Nephron progenitor cell (in vitro differentiated cells): ENCODE data around the gene MSI2.
A peak's percentile ranks its signal among the peaks of the same experiment; 100 is the strongest.

Experiments
- DNase-seq: peaks from one replicate; pipeline ENCODE4 v3.0.0; 2021
- H3K27ac Mint-ChIP-seq: 2 replicates; pipeline ENCODE4 v1.8.0; 2021; ENCODE audit warnings: mild to moderate bottlenecking, moderate library complexity, mixed read lengths
- H3K27me3 Mint-ChIP-seq: 2 replicates; pipeline ENCODE4 v1.8.0; 2021; ENCODE audit warnings: mild to moderate bottlenecking, low read depth, mixed read lengths; ENCODE audit not compliant: poor library complexity
- H3K36me3 Mint-ChIP-seq: 2 replicates; pipeline ENCODE4 v1.8.0; 2021; ENCODE audit warnings: low read depth, mixed read lengths
- H3K4me1 Mint-ChIP-seq: 2 replicates; pipeline ENCODE4 v1.8.0; 2021; ENCODE audit warnings: mixed read lengths
- H3K4me3 Mint-ChIP-seq: 2 replicates; pipeline ENCODE4 v1.8.0; 2021; ENCODE audit warnings: mild to moderate bottlenecking, moderate library complexity, mixed read lengths
- H3K9me3 Mint-ChIP-seq: 2 replicates; pipeline ENCODE4 v1.8.0; 2021; ENCODE audit warnings: mild to moderate bottlenecking, moderate library complexity, mixed read lengths
- TF ChIP-seq, protein P1 (sequence below): fragments of 200-600 bp; sonication (generic); IDR thresholded peaks from 2 replicates; pipeline ENCODE4 v1.5.0; 2021; ENCODE audit warnings: antibody characterized with exemption

Gene MSI2

DNA sequence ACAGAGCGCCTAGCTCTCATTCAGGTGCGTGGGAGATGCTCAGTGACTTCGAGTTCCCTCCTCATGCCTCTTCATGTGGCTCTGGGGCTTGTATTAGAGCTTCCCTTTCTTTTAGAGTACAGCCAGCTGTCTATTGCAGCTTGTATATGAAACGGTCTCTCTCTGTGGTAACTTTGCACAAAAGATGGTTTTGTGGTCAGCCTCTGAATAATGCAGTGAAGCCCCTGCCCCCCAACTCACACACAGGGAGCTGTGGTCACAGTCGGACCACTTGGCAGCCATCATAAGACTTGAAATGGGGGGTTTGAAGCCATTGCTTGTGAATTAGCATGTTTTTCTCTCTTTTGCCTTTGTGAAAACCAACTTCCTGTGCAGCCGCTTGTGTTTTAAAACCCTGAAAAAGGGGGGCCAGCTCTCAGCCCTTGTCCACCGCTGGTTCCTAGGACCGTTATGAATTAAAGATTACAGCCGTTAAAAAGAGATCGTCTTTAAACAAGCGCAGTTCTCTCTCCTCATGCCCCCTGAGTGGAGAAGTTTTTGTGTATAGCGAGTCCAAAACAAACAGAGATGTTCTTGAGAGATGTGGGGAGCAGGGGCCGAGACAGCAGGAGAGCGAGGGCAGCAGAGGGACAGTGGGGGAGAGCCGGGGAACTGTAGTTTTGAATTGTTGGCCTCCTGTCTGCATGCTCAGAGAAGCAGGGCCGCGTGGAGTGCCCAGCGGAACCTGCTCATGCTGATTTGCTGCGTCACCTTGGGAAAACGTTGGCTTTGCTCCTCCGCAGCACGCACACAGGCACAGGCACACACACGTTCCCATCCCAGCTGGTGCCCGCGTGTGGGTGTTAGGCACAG is 199.0 kb downstream of the MSI2 start:
- H3K4me1 Mint-ChIP-seq = peaks cover 59% of the 10 kb centered on the region
- no peak for DNase-seq
- no peaks in the 10 kb centered on the region for H3K9me3 Mint-ChIP-seq
- peaks cover 56% of the 10 kb centered on the region for H3K36me3 Mint-ChIP-seq
- TF ChIP-seq, protein P1, sequence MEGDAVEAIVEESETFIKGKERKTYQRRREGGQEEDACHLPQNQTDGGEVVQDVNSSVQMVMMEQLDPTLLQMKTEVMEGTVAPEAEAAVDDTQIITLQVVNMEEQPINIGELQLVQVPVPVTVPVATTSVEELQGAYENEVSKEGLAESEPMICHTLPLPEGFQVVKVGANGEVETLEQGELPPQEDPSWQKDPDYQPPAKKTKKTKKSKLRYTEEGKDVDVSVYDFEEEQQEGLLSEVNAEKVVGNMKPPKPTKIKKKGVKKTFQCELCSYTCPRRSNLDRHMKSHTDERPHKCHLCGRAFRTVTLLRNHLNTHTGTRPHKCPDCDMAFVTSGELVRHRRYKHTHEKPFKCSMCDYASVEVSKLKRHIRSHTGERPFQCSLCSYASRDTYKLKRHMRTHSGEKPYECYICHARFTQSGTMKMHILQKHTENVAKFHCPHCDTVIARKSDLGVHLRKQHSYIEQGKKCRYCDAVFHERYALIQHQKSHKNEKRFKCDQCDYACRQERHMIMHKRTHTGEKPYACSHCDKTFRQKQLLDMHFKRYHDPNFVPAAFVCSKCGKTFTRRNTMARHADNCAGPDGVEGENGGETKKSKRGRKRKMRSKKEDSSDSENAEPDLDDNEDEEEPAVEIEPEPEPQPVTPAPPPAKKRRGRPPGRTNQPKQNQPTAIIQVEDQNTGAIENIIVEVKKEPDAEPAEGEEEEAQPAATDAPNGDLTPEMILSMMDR = no peak
- no peaks in the 10 kb centered on the region for H3K27me3 Mint-ChIP-seq
- H3K4me3 Mint-ChIP-seq = no peak overlapping the region
- peak overlapping the region; percentile 89 for H3K27ac Mint-ChIP-seq

DNA sequence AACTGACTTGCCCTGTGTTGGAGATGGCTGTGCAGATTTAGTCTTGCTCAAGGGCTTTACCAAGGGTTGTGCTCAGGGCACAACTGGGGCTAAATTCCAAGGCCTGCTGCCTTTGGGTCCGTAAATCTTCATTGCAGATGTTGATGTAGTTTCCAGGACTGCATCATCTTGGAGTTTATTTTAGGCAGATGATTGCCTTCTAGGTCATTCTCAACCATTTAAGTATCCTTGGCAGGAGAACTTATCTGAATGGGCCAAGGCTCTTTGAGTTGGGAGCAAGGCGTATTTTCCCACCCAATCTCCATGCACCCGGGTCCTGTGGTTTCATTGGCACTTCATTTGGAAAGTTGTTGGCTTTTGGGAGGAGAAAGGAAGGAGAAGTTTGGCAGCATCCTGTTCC is 200.3 kb downstream of the MSI2 start:
- Mint-ChIP-seq H3K4me1 (peaks cover 60% of the 10 kb centered on the region), H3K36me3 (peaks cover 57% of the 10 kb centered on the region), H3K9me3 (no peaks in the 10 kb centered on the region), H3K4me3 (no peak overlapping the region), H3K27me3 (peaks cover under 1% of the 10 kb centered on the region), H3K27ac (peak overlapping the region; percentile 96)
- DNase-seq = no peak
- TF ChIP-seq, protein P1 = no peak

DNA sequence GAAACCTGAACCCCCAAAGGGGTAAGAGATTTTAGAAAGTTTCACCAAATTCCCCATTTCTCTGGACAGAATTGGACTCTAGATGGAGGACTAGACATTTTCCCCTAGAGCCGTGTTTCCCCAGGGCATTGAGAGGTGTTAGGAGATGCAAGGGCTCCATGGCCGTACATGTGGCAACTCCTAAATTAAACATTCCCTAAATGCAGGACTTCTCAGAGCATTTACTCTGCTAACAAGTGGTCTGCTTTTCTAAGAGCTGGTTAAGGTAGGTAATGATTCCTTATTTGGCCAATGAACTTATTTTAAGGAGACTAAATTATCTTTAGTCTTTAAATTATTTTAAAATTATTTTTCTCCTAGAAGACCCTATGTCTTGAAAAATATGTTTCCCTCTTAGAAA is 200.9 kb downstream of the MSI2 start:
- Mint-ChIP-seq H3K27ac (no peak overlapping the region), H3K27me3 (peaks cover 5% of the 10 kb centered on the region), H3K4me3 (no peak overlapping the region), H3K4me1 (peaks cover 62% of the 10 kb centered on the region), H3K9me3 (no peaks in the 10 kb centered on the region), H3K36me3 (peaks cover 57% of the 10 kb centered on the region)
- DNase-seq = no peak
- TF ChIP-seq, protein P1 = no peak

DNA sequence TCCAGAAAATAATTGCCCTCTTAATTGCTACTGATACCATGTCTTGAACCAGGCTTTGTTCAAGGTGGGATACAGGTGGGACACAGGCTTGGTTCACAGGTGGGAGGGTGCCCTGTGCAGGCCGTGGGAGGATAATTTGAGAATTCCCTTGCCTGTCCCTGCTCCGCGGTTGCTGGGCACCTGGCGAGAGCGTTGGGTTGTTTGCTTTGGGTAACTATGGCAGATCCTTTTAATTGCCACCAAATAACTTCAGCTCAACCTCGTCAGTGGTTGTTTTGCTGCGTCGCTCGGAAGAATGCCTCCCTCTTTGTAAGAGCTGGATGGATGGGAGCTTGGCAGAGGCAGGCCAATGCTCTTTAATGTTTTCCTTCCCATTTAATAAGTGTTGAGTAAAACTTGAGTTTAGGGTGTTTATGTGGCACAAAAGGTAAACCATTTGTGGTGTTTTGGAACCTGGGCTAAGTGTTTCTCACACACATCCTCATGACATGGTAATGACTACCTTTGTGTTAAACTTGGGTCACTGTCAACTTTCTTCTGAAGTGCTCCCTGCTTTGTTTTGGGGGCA is 202.5 kb downstream of the MSI2 start:
- Mint-ChIP-seq H3K27ac (peak overlapping the region; percentile 98), H3K27me3 (peaks cover 5% of the 10 kb centered on the region), H3K36me3 (peaks cover 49% of the 10 kb centered on the region), H3K9me3 (no peaks in the 10 kb centered on the region), H3K4me3 (no peak overlapping the region), H3K4me1 (peaks cover 79% of the 10 kb centered on the region)
- DNase-seq = no peak
- TF ChIP-seq, protein P1 = no peak

DNA sequence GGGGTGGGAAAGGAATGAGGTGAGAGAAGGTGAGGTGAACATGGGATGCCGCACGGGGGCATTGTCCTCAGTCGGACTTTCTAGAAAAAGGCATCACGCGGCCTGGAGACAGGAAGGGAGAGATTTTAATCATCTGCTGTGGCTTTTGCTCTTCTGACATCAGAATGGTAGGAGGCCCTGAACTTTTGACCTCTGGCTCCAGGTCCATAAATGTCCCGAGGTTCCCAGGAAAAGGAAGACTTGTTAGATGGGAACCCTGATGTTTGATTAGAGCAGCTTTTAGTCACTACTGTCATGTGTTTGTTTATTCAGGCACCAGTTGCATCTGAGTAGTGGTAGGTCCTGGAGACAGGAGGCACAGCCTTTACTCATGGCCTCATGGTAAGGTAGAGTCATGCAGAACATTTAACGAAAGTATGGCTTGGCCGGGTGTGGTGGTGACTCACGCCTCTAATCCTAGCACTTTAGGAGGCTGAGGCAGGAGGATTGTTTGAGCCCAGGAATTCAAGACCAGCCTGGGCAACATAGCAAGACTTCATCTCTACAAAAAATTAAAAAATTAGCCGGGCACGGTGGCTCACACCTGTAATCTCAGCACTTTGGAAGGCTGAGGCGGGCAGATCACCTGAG is 203.1 kb downstream of the MSI2 start:
- Mint-ChIP-seq H3K4me1 (peaks cover 85% of the 10 kb centered on the region), H3K36me3 (peaks cover 47% of the 10 kb centered on the region), H3K27ac (peak overlapping the region; percentile 98), H3K9me3 (no peaks in the 10 kb centered on the region), H3K27me3 (peaks cover 8% of the 10 kb centered on the region), H3K4me3 (no peak overlapping the region)
- TF ChIP-seq, protein P1 = no peak
- no peak for DNase-seq
